OCI-LY7 (cell line): ENCODE results near the gene XPNPEP1.

Experiments used
- CTCF ChIP-seq: fragments of 200-600 bp; sonication (generic); conservative IDR thresholded peaks from 2 replicates; pipeline ENCODE4 v1.5.1; 2014; ENCODE audit warnings: mild to moderate bottlenecking, antibody characterized with exemption, low read length, moderate library complexity, mixed read lengths
- EZH2phosphoT487 ChIP-seq: fragments of 200-600 bp; sonication (generic); IDR thresholded peaks from 2 replicates; pipeline ENCODE4 v1.6.1; 2018; ENCODE audit warnings: low read depth, borderline replicate concordance, mild to moderate bottlenecking, mixed run types, antibody characterized with exemption, low read length, moderate library complexity, mixed read lengths

GRCh38 chr10:109926061-109926745, 2.9 kb upstream of the XPNPEP1 start:
- TF ChIP-seq CTCF (no peak), EZH2phosphoT487 (no peak)
